Suppressor macrophage (primary cell): ENCODE measurements around the gene AATF.

ENCODE experiments used
- DNase-seq, 4 experiments: peaks; one replicate each; pipeline ENCODE4 v3.0.0-alpha.2; 2020 to 2022

The AATF gene

DNA sequence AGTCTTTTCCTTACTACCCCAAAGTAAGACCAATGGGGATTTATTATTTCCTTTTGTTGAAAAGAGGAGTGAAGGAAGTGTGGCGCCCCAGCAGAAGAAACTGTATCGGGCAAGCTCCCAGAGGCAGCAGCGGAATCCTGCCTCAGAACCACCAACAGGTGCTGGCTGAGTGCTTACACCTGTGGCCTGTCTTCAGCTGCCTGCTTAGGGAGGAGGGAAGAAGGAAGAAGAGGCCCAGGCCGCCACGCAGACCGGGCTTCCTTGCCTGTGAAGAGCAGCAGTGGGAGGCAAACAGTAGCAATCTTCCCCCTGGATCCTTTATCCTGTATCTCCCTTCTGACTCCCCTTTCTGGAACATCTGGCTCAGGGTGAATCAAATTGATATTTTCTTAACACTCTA is 134.7 kb downstream of the AATF start:
- no peak for DNase-seq

DNA sequence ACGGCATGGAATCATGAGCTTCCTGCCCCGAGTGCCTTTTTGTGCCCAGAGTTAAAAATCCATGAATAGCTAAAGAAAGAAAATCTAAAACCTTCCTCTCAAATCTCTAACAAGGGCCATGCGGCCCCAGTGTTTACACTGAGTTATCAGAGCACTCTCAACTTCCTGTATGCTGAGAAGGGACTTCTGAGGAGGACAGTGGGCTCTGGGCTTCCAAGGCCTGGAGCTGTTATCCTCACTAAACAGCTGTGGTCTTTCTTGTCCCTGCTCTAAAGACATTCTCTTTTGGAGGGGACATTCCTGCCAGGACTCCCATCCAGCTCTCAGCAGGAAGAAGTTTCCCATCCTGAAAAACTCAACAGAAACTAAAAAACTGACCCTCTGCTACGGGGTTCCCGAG is 135.6 kb downstream of the AATF start:
- DNase-seq: no peak

DNA sequence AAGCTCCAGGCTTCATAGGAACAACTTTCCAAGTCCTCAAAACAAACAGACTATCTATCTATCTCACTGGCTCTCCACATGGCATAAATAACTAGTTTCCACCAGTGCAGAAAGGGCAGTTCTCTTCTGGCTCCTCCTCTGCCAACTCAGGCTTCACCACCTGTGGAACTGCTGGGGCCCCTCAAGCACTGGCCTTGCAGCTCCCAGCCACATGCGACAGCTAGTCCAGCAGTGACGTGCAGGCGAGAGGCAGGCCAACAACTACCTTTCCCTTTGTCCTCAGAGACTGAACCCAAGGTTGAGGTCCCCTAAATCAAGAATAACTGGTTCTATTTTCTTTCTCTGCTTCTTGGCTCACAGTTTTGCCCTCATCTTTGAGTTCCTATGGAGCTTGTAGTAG is 137.6 kb downstream of the AATF start:
- no peak for DNase-seq

DNA sequence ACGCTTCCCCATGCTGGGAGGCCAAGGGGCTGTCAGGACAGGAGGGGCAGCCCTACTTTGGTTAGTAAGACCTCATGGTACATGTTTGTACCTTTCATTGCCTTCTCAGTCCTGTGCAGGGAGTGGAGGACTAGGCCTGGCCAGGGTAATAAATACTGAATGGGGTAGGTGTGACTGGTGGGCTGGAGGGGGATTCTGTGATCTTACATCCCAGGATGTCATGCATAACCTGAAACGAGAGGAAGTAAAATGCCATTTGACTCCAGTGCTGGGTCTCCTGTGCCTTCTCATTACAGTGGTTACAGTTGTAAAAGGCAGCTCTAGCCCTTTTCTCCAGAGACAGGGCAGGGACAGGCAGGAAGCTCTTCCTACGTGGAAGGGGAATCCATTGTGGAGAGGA is 138.2 kb downstream of the AATF start:
- no peak for DNase-seq

DNA sequence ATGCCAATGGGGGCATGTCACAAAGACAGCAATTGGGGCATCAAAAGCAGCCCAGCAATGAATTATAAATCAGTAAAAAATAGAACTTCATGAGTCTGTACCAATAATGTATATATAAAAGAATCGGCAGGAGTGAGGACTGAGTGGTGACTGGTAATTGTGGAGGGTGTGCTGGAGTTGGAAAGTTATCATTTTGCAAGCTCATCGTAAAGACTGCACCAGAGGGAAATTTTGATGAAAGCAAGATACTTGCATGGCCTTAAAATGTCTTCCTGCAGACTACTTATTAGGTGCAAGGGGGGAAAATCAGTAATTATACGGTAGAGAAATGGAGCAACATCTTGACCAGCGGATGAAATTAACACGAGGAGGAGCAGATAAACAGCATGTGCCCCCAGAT is 138.9 kb downstream of the AATF start:
- no peak for DNase-seq

DNA sequence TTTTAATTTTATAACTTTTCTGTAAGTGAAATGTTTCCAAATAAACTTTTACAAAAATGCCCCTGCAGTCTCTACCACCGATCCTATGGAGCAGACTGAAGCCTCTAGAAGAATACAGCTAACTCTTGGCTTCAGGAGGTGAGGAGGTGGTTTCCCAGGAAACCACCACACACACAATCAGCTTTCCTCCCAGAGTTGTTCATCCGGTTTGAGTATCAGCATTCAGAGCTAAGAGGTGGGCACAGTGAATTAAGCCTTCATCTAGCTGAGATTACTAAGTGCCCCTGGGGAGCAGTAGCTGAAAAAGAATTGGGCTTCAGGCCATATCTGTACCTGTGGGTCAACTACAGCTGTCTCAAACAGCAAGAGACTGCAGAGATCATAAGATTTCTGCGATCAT is 139.7 kb downstream of the AATF start:
- no peak for DNase-seq

DNA sequence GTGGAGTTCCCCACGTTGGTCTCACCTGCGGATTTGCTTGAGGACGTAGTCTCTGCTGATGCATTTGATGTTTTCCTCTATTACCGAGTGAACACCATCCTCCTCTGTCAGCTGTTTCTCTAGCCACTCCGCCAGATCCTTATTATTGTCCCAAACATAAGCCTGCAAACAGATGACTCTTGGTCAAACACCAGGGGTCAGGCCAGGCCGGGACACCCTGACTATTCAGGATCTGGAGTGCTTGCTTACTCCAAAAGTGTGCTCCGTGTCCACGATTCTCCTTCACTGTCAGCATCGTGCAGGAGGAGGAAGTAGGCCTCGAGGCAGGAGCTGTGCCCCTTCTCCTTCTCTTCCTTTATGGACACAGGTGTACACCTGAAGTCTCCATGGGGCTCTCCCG is 140.2 kb downstream of the AATF start:
- peak in 3 of 4 experiments; percentile 22 to 41 (median 27) for DNase-seq

DNA sequence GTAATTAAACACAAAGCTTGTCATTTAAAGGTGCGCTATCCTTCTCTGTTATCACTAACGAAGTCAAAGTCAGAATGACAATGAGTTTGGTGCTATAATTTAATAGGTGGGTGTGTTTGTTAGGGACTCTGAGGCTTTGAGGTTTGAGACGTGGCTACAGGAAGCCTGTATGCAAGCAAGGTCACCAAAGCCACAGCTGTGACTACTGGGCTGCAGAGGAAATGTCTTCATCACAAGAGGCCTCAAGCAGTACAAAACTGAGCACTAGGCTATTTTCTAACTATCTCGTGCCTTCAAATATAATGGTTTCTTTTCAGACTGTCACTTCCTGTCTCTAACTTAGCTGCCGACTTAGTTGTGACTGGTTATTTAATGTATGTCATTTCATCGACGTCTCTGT is 141.2 kb downstream of the AATF start:
- peak; percentile 69 to 89 (median 78) for DNase-seq

DNA sequence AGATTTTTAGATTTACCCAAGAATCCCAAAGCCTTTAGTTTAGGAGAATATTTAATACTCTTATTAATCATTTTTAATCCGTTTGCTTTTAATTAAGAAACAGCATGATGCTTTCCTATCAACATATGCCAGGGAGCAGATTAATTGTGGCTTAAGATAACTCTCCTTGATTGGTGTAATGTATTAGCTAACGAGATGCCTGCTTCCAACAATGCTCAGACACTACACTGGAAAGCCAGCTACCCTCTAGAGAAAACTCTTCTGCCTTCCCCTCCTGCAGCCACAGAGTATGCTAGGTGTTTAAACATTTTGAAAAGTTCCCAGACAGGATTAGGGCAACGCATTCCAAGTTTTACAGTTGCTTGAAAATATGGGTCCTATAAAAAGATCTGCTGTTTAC is 142.2 kb downstream of the AATF start:
- DNase-seq: no peak

DNA sequence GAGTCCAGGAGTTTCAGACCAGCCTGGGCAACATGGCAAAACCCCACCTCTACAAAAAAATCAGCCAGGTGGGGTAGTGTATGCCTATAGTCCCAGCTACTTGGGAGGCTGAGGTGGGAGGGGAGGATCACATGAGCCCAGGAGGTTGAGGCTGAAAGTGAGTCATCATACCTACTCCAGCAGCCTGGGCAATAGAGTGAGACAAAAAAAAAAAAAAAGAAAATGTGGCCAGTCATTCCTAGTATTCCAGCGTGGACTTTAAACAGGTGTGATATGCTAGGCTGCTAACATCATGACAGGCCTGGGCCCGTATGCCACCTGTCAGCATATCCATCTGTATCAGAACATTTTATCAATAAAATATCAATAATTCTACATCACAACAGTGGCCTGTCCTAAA is 143.3 kb downstream of the AATF start:
- no peak for DNase-seq

DNA sequence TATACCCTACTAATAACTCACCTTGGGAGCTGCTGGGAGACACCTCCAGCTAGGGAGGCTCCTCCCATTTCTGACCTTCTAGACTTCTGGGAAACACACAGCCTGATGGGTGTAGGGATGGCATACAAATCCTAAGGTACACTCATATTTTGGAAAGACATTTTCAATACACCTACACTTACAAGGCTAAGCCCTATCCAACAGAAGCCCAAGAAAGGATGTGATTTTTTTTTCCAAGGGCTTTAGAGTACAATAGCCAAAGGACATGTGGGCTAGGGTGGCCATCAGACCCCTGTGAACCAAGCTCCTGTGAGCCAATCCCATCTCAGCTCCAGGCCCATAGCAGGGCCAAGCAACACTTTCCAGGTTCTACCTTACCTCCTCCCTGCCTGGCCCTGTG is 143.9 kb downstream of the AATF start:
- DNase-seq: no peak

DNA sequence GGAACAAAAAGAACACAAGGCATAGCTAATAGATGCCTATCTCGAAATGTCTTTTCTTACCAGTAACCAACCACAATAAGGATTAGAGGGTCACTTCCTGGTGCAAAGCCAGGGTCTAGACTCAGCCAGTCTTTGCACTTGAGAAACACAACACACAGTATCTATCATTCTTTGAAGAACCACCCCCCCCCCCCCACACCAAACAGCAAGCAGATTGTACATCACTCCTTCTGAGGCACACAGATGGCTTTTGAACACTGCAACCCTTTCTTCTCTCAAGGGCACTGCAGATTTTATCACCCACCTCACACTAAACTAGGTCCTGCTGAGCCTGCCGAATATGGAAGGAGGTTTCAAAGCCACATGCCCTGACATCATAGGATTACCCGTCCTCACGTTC is 145.6 kb downstream of the AATF start:
- no peak for DNase-seq

DNA sequence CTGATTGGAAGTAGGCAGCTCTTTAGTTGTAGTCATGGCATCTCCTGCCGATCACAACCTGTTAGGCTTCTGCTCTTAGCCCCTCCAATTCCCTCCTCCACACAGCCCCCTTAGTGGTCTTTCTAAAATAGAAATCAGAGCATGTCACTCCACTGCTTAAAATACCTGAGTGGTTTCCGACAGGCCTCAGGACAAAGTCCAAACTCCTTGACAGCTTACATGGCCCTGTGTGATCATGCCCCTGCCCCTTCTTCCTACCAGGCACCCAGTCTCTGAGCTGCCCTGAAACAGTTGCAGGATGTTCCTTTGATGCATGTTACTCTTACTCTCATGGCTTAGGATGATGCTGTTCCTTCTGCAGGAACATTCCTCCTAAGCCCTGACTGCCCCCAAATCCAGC is 147.3 kb downstream of the AATF start:
- no peak for DNase-seq

DNA sequence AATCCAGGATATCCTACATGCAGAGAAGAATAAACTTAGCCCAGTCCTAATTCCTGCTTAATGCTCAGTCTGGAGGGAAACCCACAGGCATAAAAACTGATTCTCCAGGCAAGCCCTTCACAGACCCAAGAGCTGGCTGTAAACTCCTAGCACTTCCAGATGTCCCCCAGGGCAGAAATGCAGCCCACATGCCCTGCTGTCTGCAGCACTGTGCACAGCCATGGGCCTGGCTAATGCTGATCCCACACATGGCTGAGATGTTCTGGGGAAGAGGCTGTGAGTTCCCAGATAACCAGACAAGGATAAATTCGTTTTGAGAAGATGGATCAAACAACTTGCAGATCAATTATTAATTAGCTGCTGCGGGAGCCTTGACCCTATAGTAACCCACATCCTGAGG is 148.4 kb downstream of the AATF start:
- no peak for DNase-seq

DNA sequence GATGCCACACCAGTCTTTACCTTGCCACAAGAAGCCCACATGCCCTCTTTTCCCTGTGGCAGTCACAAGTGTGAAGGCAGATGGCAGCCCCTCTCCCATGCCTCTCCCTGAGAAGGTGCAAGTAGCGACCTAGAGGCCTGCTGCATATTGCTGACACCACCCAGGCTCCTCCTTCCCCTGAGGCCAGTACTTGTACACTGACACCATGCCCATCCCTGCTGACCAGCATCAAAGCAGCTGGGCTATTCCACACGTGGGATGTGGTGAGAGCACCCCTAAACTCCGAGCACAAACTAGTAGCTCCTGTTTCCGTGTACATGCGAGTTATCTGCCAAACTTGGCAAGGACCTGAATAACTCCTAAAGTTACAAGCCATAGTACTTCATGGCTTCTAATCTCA is 149.4 kb downstream of the AATF start:
- DNase-seq: no peak

DNA sequence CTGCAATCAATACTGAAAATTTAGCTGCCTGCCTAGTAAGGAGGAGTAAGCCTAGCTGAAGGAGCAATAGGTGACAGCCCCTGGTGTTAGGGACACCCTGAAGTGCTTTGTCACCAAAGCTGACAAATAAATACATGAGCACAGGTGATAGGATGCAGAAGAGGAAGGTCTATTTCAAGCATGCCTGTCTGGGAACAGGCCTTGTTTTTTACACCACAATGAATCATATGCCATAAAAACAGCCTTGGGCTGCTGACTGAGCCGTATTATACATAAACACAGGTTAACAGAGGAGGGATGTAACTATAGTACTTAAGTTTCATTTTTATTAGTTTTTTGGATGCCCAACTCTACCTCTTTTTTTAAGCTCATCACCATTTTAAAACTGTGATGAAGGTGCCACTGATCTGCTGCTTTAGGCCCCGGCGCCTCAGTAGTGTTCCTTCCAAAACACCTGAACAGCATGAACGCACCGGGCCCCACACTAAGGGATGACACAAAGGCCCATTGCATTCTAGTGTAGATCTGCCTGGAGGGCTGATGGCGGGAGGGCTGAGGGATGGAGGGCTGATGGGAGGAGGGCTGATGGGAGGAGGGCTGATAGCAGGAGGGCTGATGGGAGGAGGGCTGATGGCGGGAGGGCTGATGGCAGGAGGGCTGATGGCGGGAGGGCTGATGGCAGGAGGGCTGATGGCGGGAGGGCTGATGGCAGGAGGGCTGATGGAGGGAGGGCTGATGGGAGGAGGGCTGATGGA is 150.3 kb downstream of the AATF start:
- DNase-seq: peak in 1 of 4 experiments; percentile 10

DNA sequence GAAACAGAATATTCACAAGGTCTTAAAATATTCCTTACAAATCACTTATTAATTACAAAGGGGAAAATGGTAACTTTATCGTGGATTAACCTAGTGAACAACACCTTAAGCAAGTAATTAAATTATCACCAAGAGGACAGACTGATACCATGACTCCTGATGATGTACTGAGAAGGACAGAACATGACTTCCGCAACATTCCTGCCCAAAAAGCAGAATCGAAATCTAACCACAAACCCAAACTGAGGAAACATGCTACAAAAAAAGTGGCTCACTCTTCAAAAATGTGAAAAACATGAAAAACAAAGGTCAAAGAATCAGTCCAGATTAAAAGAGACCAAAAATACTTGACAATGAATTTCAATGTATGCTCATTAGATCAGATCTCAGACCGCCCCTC is 151.5 kb downstream of the AATF start:
- peak; percentile 17 to 70 (median 53) for DNase-seq

DNA sequence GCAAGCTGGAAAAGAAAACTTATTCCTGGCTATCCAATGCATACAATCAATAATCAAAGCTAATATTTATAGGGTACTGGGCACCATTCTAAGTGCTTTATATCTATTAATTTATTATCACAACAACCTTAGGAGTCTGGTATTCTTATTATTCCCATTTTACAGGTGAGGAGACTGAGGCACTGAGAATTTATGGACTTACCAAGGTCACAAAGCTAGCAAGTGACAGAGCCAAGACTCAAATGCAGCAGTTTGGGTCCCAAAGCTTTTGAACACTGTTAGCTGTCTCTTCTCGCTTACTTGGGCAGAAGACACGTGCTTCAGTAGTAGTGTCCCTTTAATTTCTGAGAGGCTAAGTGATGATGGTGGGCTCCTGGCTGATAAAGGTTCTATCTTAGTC is 152.6 kb downstream of the AATF start:
- DNase-seq: no peak

DNA sequence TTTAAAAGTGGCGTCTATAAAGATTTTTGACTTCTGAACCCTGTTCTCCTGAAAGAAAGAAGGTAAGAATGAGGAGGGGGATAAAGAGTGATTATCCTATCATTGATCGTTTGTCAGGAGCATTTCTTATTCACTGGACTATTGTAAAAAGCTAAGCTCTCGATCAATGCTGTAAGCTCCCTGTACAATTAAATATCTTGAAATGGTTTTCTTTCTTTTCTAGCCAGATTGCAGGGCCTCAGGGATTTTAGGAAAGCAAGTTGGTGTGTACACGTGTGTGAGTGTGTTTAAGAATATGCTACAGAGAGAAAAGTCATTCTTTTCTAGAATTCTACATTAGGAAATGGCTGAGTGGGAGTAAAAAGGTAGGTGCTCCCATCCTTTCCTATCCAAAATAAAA is 154.5 kb downstream of the AATF start:
- no peak for DNase-seq

DNA sequence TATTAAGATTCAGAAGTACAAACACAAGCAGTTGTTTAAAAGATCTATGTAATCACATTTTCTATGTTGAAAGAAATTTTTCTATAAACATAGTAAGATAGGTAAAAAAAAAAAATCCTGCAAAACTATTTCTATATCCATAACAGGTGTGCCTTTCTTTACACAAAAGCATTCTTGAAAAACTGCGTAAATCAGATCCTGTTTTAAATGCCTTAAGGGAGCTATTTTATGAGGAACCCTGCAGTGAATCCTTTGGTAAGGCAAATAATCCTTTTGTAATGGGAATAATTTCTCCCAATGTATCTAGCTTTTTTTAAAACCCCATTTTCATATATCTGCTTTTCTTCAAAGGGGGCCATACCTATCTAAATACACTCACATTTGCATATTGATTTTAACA is 157.3 kb downstream of the AATF start:
- no peak for DNase-seq
